ENCODE results near the gene FCHO1. TPM values are rescaled to one million over a fixed set of nuclear protein-coding genes. Genes with fewer than 3 reads are reported as not detected.

Gene FCHO1
- total RNA-seq, 4 donors from 2014 or later = 2.3 to 41.3 (median 5.3) TPM

- no peak for DNase-seq
- H3K9me3 ChIP-seq = no peaks in the 10 kb centered on the region
- H3K4me3 ChIP-seq = peak overlapping the region in 2 of 4 donors; percentile 86 to 97
- peaks cover 8 to 41% (median 15%) of the 10 kb centered on the region in 4 donors for H3K4me1 ChIP-seq
- TF ChIP-seq CTCF (IDR thresholded peaks at IDR 0.05) (no peak), POLR2A (IDR thresholded peaks at IDR 0.05) (no peak)
- peaks cover 0 to 32% (median 0%) of the 10 kb centered on the region in 3 donors for H3K36me3 ChIP-seq
- no peaks in the 10 kb centered on the region for H3K27me3 ChIP-seq
- H3K27ac ChIP-seq = no peak overlapping the region
These were observed 30.1 kb upstream of the FCHO1 start for GRCh38 chr19:17721111-17721628.

- H3K27ac ChIP-seq = no peak overlapping the region
- no peaks in the 10 kb centered on the region for H3K9me3 ChIP-seq
- TF ChIP-seq POLR2A (IDR thresholded peaks at IDR 0.05) = no peak
- no peak for TF ChIP-seq CTCF (IDR thresholded peaks at IDR 0.05)
- DNase-seq = no peak
- no peak overlapping the region for H3K4me3 ChIP-seq
- H3K4me1 ChIP-seq = peaks cover 8 to 41% (median 15%) of the 10 kb centered on the region in 4 donors
- peaks cover 0 to 38% (median 0%) of the 10 kb centered on the region in 3 donors for H3K36me3 ChIP-seq
- H3K27me3 ChIP-seq = no peaks in the 10 kb centered on the region
These were observed 29.5 kb upstream of the FCHO1 start for GRCh38 chr19:17721821-17722220.

GRCh38 chr19:17722655-17723240 is 28.5 kb upstream of the FCHO1 start:
- no peak for DNase-seq
- H3K27me3 ChIP-seq = no peaks in the 10 kb centered on the region
- TF ChIP-seq CTCF (IDR thresholded peaks at IDR 0.05) (no peak), POLR2A (IDR thresholded peaks at IDR 0.05) (no peak)
- H3K27ac ChIP-seq = no peak overlapping the region
- no peaks in the 10 kb centered on the region for H3K9me3 ChIP-seq
- no peak overlapping the region for H3K4me3 ChIP-seq
- peaks cover 8 to 32% (median 15%) of the 10 kb centered on the region in 4 donors for H3K4me1 ChIP-seq
- H3K36me3 ChIP-seq = peaks cover 0 to 47% (median 0%) of the 10 kb centered on the region in 3 donors

GRCh38 chr19:17724655-17725054 is 26.6 kb upstream of the FCHO1 start:
- Histone ChIP-seq H3K27ac (no peak overlapping the region), H3K27me3 (no peaks in the 10 kb centered on the region), H3K4me1 (peaks cover 8 to 29% (median 15%) of the 10 kb centered on the region in 4 donors), H3K9me3 (no peaks in the 10 kb centered on the region), H3K36me3 (peaks cover 0 to 67% (median 0%) of the 10 kb centered on the region in 3 donors), H3K4me3 (no peak overlapping the region)
- no peak for TF ChIP-seq CTCF (IDR thresholded peaks at IDR 0.05)
- TF ChIP-seq POLR2A (IDR thresholded peaks at IDR 0.05) = no peak
- no peak for DNase-seq

GRCh38 chr19:17725422-17726078 is 25.7 kb upstream of the FCHO1 start:
- Histone ChIP-seq H3K4me1 (peaks cover 4 to 24% (median 11%) of the 10 kb centered on the region in 4 donors), H3K36me3 (peaks cover 0 to 76% (median 0%) of the 10 kb centered on the region in 3 donors), H3K27ac (no peak overlapping the region), H3K4me3 (no peak overlapping the region), H3K27me3 (no peaks in the 10 kb centered on the region), H3K9me3 (no peaks in the 10 kb centered on the region)
- TF ChIP-seq POLR2A (IDR thresholded peaks at IDR 0.05) (no peak), CTCF (IDR thresholded peaks at IDR 0.05) (peak in 4 of 6 experiments; percentile 10 to 31 (median 22))
- DNase-seq = no peak

Measured in Peyer's patch (tissue), 4 donors.